A673 (cell line): Measurements from ENCODE around the gene SPAST.

Source experiments
- CTCF ChIP-seq: fragments of 300-800, 200-600 bp; sonication (generic); conservative IDR thresholded peaks from 2 replicates; pipeline ENCODE4 v1.5.1; 2017; ENCODE audit warnings: low read depth, mild to moderate bottlenecking, antibody characterized with exemption, low read length, moderate library complexity, mixed read lengths
- EZH2 ChIP-seq: fragments of 200-600 bp; sonication (generic); IDR thresholded peaks from 2 replicates; pipeline ENCODE4 v1.6.1; 2017; ENCODE audit warnings: borderline replicate concordance, low read depth, mild to moderate bottlenecking, mixed read lengths, antibody characterized with exemption, low read length; ENCODE audit not compliant: poor library complexity, severe bottlenecking

DNA sequence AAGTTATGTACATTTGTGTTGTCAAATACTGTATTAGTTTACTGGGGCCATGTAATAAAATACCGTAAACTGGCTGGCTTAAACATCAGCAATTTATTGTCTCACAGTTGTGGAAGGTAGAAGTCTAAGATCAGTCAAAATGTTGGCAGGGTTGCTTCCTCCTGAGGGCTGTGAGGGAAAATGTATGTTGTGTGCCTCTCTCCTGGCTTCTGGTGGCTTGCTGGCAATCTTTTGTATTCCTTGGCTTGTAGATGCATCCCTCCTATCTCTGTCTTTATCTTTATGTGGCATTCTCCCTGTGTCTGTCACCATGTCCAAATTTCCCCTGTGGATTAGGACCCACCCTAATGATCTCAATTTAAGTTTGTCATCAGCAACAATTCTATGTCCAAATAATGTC, 65.3 kb downstream of the SPAST start:
- no peak for TF ChIP-seq CTCF
- no peak for TF ChIP-seq EZH2
